Measurements from ENCODE around the gene PTPRG. TPM values are rescaled to one million over a fixed set of nuclear protein-coding genes. Genes with fewer than 3 reads are reported as not detected.

PTPRG gene
- total and polyA plus RNA-seq, 2 of the 13 experiments (the other 11 are each of a cell fraction or from before 2014, with no cell fraction given), result 8.0 to 25.3 TPM

- ChIA-PET CTCF (ENCODE audit: low intra/inter-chr PET ratio, low total read pairs) (no interaction called here), POLR2A (no interaction called here)
- Histone ChIP-seq H3K4me1 (ENCODE audit: insufficient read depth, low read length) (peaks cover 17% of the 10 kb centered on the region), H4K20me1 (ENCODE audit: insufficient read depth, low read length) (no peaks in the 10 kb centered on the region), H3K9me3 (ENCODE audit: low read length) (no peaks in the 10 kb centered on the region), H3K4me3 (replicated peaks in 1 of 3; ENCODE audit: insufficient read depth in 1 of 3, low read depth in 2 of 3, low read length in 3 of 3) (no peak overlapping the region), H3K36me3 (replicated peaks in 1 of 2; ENCODE audit: control insufficient read depth in 1 of 2, insufficient read depth in 2 of 2, low read length in 2 of 2) (no peaks in the 10 kb centered on the region), H3K79me2 (ENCODE audit: insufficient read depth, low read length) (peaks cover 5% of the 10 kb centered on the region), H2AFZ (ENCODE audit: low read length) (no peak overlapping the region), H3K27ac (ENCODE audit: extremely low read length, insufficient read depth, low read length) (no peak overlapping the region), H3K4me2 (ENCODE audit: low read depth, low read length) (no peak overlapping the region), H3K9ac (ENCODE audit: insufficient read depth, low read depth, low read length) (no peak overlapping the region), H3K27me3 (ENCODE audit: control insufficient read depth in 1 of 2, insufficient read depth in 2 of 2, low read length in 2 of 2) (no peaks in the 10 kb centered on the region)
- intact Hi-C loops (cut with micrococcal nuclease; ENCODE audit: unreplicated experiment), result no loop called here
- DNase-seq (ENCODE audit: low spot score) (no peak), ATAC-seq (no peak), FAIRE-seq (no peak)
- WGBS (ENCODE audit: low lambda C conversion rate), result 85% methylated on average over 6 of the region's 6 CpGs
- BruUV-seq (replicated peaks), result no TSS peak
- in situ Hi-C loops (cut with HindIII; ENCODE audit: extremely low pct_ligation_motif_present, low pct_unique_long_range_greater_than_20kb), result no loop called here
- TF ChIP-seq DZIP1 (CRISPR knock-in tag; IDR thresholded peaks at IDR 0.05), result no peak
- no peak for TF ChIP-seq ZNF329 (CRISPR knock-in tag; IDR thresholded peaks at IDR 0.05; ENCODE audit: low read depth)
- no peak for TF ChIP-seq JDP2 (CRISPR knock-in tag; IDR thresholded peaks at IDR 0.05; ENCODE audit: borderline replicate concordance)
- no peak for TF ChIP-seq NR2F2 (IDR thresholded peaks at IDR 0.05; ENCODE audit: borderline replicate concordance, low read depth)
- TF ChIP-seq MXD4 (CRISPR knock-in tag; IDR thresholded peaks at IDR 0.05), result no peak
- TF ChIP-seq ZNF335 (CRISPR knock-in tag; IDR thresholded peaks at IDR 0.05), result no peak
- TF ChIP-seq CEBPG (CRISPR knock-in tag; IDR thresholded peaks at IDR 0.05), result no peak
- no peak for TF ChIP-seq ZNF564 (CRISPR knock-in tag; IDR thresholded peaks at IDR 0.05)
- no peak for TF ChIP-seq ZNF878 (CRISPR knock-in tag; IDR thresholded peaks at IDR 0.05)
- TF ChIP-seq NAIF1 (CRISPR knock-in tag; IDR thresholded peaks at IDR 0.05; ENCODE audit: borderline replicate concordance), result no peak
- TF ChIP-seq ATAD3A (CRISPR knock-in tag; IDR thresholded peaks at IDR 0.05), result no peak
- TF ChIP-seq ZNF510 (CRISPR knock-in tag; IDR thresholded peaks at IDR 0.05; ENCODE audit: low read depth), result no peak
- TF ChIP-seq BCL6 (CRISPR knock-in tag; IDR thresholded peaks at IDR 0.05), result no peak
- TF ChIP-seq ZNF616 (CRISPR knock-in tag; IDR thresholded peaks at IDR 0.05; ENCODE audit: low read depth), result no peak
- no peak for TF ChIP-seq HDAC1 (CRISPR knock-in tag; IDR thresholded peaks at IDR 0.05)
- no peak for TF ChIP-seq ZNF784 (CRISPR knock-in tag; IDR thresholded peaks at IDR 0.05; ENCODE audit: borderline replicate concordance)
- TF ChIP-seq ZNF615 (CRISPR knock-in tag; IDR thresholded peaks at IDR 0.05; ENCODE audit: borderline replicate concordance), result no peak
These were observed 234.8 kb downstream of the PTPRG start for GRCh38 chr3:61796088-61796680.

Data from HepG2 (cell line).